Measurements from ENCODE around the gene GLYATL1. TPM values are rescaled to one million over a fixed set of nuclear protein-coding genes. Genes with fewer than 3 reads are reported as not detected.

GLYATL1 gene
- total RNA-seq, 1 experiment from 2014 or later = not detected

DNA sequence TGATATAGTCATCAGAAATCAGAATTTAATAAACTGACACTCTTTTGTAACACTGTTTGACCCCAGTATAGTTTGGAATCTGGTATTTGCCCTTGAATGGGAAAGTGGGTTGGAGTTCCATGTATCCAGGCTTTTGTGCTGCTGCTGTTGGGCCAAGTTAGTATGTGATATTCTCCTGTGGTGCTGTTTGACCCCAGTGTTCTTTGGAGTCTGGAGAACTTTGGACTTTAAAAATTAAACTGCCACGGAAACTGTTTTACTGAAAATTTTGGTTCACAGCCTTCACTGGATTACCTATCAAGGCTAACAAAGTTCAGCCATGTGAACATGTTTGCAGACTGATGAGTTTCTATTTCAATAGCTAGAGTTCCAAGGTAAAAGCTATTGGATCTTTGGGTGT lies 740 bp downstream of the GLYATL1 start:
- CTCF ChIA-PET = no interaction called here
- Histone ChIP-seq H3K79me2 (ENCODE audit: insufficient read depth, low read length) (no peaks in the 10 kb centered on the region), H4K20me1 (ENCODE audit: insufficient read depth) (no peaks in the 10 kb centered on the region), H3K27me3 (ENCODE audit: insufficient read depth, low read length) (no peaks in the 10 kb centered on the region), H3K36me3 (ENCODE audit: control insufficient read depth in 1 of 2, insufficient read depth in 2 of 2, low read length in 2 of 2) (no peaks in the 10 kb centered on the region), H3K9me3 (ENCODE audit: control insufficient read depth in 1 of 2, insufficient read depth in 1 of 2, low read depth in 1 of 2, low read length in 2 of 2) (no peaks in the 10 kb centered on the region), H3K4me1 (ENCODE audit: control insufficient read depth in 1 of 2, insufficient read depth in 2 of 2, low read length in 2 of 2) (no peaks in the 10 kb centered on the region), H3K4me2 (ENCODE audit: low read length) (no peak overlapping the region), H3K4me3 (replicated peaks in 1 of 2; ENCODE audit: low read depth in 1 of 2, low read length in 2 of 2) (no peak overlapping the region), H2AFZ (ENCODE audit: low read depth, low read length, poor library complexity, severe bottlenecking) (no peak overlapping the region), H3K9me2 (ENCODE audit: insufficient read depth) (no peaks in the 10 kb centered on the region), H3K27ac (ENCODE audit: low read depth, low read length) (no peak overlapping the region), H3K9ac (ENCODE audit: low read length) (no peak overlapping the region)
- POLR2A ChIA-PET = no interaction called here
- BruUV-seq (replicated peaks) = no TSS peak
- intact Hi-C loops (cut with micrococcal nuclease) = no loop called here
- RAD21 ChIA-PET (ENCODE audit: low non-redundant PET in 1 of 2, low total read pairs in 2 of 2, uncharacterized antibody in 2 of 2, unreplicated experiment in 2 of 2) = no interaction called here
- no peak for ATAC-seq
- no peak for DNase-seq (ENCODE audit: low read depth, low spot score)
- TF ChIP-seq, protein P1, sequence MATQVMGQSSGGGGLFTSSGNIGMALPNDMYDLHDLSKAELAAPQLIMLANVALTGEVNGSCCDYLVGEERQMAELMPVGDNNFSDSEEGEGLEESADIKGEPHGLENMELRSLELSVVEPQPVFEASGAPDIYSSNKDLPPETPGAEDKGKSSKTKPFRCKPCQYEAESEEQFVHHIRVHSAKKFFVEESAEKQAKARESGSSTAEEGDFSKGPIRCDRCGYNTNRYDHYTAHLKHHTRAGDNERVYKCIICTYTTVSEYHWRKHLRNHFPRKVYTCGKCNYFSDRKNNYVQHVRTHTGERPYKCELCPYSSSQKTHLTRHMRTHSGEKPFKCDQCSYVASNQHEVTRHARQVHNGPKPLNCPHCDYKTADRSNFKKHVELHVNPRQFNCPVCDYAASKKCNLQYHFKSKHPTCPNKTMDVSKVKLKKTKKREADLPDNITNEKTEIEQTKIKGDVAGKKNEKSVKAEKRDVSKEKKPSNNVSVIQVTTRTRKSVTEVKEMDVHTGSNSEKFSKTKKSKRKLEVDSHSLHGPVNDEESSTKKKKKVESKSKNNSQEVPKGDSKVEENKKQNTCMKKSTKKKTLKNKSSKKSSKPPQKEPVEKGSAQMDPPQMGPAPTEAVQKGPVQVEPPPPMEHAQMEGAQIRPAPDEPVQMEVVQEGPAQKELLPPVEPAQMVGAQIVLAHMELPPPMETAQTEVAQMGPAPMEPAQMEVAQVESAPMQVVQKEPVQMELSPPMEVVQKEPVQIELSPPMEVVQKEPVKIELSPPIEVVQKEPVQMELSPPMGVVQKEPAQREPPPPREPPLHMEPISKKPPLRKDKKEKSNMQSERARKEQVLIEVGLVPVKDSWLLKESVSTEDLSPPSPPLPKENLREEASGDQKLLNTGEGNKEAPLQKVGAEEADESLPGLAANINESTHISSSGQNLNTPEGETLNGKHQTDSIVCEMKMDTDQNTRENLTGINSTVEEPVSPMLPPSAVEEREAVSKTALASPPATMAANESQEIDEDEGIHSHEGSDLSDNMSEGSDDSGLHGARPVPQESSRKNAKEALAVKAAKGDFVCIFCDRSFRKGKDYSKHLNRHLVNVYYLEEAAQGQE (IDR thresholded peaks at IDR 0.05; ENCODE audit: low read depth) = no peak
- TF ChIP-seq, protein P2, sequence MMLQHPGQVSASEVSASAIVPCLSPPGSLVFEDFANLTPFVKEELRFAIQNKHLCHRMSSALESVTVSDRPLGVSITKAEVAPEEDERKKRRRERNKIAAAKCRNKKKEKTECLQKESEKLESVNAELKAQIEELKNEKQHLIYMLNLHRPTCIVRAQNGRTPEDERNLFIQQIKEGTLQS (IDR thresholded peaks at IDR 0.05) = no peak
- no peak for TF ChIP-seq POLR2A (IDR thresholded peaks at IDR 0.05; ENCODE audit: borderline replicate concordance, extremely low read depth, insufficient read depth, insufficient read length)
- TF ChIP-seq EZH2 (IDR thresholded peaks at IDR 0.05) = no peak
- TF ChIP-seq YY1 (IDR thresholded peaks at IDR 0.05; ENCODE audit: extremely low read depth, insufficient replicate concordance, low read depth, low read length) = no peak
- no peak for TF ChIP-seq TCF7L2 (IDR thresholded peaks at IDR 0.05; ENCODE audit: borderline replicate concordance, extremely low read depth, insufficient read depth, insufficient read length)
- TF ChIP-seq, protein P3, sequence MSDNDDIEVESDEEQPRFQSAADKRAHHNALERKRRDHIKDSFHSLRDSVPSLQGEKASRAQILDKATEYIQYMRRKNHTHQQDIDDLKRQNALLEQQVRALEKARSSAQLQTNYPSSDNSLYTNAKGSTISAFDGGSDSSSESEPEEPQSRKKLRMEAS (IDR thresholded peaks at IDR 0.05) = no peak
- TF ChIP-seq JUND (IDR thresholded peaks at IDR 0.05) = no peak
- TF ChIP-seq SP1 (IDR thresholded peaks at IDR 0.05; ENCODE audit: low read depth) = no peak
- TF ChIP-seq, protein P4, sequence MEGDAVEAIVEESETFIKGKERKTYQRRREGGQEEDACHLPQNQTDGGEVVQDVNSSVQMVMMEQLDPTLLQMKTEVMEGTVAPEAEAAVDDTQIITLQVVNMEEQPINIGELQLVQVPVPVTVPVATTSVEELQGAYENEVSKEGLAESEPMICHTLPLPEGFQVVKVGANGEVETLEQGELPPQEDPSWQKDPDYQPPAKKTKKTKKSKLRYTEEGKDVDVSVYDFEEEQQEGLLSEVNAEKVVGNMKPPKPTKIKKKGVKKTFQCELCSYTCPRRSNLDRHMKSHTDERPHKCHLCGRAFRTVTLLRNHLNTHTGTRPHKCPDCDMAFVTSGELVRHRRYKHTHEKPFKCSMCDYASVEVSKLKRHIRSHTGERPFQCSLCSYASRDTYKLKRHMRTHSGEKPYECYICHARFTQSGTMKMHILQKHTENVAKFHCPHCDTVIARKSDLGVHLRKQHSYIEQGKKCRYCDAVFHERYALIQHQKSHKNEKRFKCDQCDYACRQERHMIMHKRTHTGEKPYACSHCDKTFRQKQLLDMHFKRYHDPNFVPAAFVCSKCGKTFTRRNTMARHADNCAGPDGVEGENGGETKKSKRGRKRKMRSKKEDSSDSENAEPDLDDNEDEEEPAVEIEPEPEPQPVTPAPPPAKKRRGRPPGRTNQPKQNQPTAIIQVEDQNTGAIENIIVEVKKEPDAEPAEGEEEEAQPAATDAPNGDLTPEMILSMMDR (IDR thresholded peaks at IDR 0.05 in 2 of 3, conservative IDR thresholded peaks at IDR 0.05 in 1 of 3; ENCODE audit: borderline replicate concordance in 1 of 3, insufficient read depth in 1 of 3, low read depth in 2 of 3, low read length in 2 of 3) = no peak
- no peak for TF ChIP-seq CEBPB (IDR thresholded peaks at IDR 0.05; ENCODE audit: low read depth)
- no peak for TF ChIP-seq CBX3 (IDR thresholded peaks at IDR 0.05; ENCODE audit: low read depth)
- no peak for TF ChIP-seq SRF (IDR thresholded peaks at IDR 0.05; ENCODE audit: low read depth)
- TF ChIP-seq ELF1 (IDR thresholded peaks at IDR 0.05; ENCODE audit: borderline replicate concordance, low read depth) = no peak
- no peak for TF ChIP-seq FOSL1 (IDR thresholded peaks at IDR 0.05; ENCODE audit: low read depth)
- no peak for TF ChIP-seq EGR1 (IDR thresholded peaks at IDR 0.05; ENCODE audit: low read depth)
- TF ChIP-seq ZFX (IDR thresholded peaks at IDR 0.05) = no peak
